Femur (tissue), 1 donor: ENCODE measurements around the gene PCSK5.
"Not testable (repeated sequence)": the region's sequence is repeated elsewhere in the genome, so short reads cannot be mapped to it uniquely, and the experiment has no call there.

Experiments used
- DNase-seq: peaks from one replicate; pipeline ENCODE4 v3.0.0-alpha.2; 2017

The PCSK5 gene

DNA sequence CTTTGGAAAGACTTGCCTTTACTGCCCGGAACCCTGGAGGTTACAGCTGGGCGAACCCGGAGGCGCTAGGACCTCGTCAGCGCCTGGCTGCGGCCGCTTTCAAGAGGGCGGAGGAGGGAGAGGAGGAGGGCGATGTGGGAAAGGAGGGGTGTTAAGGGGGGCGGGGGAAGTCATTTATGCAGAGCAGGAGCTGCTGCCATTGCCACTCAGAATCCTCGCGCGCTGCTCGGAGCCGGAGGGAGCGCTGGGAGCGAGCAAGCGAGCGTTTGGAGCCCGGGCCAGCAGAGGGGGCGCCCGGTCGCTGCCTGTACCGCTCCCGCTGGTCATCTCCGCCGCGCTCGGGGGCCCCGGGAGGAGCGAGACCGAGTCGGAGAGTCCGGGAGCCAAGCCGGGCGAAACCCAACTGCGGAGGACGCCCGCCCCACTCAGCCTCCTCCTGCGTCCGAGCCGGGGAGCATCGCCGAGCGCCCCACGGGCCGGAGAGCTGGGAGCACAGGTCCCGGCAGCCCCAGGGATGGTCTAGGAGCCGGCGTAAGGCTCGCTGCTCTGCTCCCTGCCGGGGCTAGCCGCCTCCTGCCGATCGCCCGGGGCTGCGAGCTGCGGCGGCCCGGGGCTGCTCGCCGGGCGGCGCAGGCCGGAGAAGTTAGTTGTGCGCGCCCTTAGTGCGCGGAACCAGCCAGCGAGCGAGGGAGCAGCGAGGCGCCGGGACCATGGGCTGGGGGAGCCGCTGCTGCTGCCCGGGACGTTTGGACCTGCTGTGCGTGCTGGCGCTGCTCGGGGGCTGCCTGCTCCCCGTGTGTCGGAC is at the start of gene PCSK5:
Gene PCSK5 (plus strand): TSS at position 202 of the 805 bp plus-strand sequence. CDS start 509 bp downstream, at position 711.
- peak; percentile 97 for DNase-seq

DNA sequence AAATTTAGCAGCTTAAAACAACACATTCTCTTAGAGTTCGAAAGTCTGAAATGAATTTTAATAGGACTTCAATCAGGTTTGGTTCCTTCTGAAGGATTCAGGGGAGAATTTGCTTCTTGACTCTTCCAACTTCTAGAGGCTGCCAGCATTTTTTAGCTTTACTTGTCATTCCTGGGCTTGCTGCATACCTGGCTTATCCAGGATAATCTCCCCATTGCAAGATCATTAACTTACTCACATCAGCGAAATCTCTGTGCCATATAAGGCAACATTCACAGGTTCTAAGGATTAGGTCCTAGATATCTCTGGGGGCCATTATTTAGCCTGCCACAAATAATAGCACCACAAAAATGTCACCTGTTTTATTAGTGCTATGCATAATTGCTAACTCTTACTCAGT is 46.2 kb upstream of the PCSK5 start:
- DNase-seq = no peak

DNA sequence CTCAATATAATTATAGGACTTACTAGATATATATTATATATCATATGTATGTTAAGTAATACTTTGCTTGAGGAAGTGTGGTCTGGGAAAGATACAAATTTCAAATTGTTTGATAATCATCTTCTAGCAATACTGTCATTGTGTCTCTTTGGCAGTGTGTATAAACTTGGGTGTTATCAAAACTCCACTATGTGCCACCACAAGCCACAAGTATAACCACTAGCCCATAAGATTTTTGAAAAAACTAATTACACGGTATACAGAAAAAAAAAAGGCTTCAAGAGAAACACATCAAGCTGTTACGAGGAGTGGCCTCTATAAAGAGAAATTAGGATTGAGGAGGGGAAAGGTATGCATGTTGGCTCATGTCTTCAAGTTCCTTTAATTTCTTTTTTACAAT is 44.7 kb upstream of the PCSK5 start:
- no peak for DNase-seq

DNA sequence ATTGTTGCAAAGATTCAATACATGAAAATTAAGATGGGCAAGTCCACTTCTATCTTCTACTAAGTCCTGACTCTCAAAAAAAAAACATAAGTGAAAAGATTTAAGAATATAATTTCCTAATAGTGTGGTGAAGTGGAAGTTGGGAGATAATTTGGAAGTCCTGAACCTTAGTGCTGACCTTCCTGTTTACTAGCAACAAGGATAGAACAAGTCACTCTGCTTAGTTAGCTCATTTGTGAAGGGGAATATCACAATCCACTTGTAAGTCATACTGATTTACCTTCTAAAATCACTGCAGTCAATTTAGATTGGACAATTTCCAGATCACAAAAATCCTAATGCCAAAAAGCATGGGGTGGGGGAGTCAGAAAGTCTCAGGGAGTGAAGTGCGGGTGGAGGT is 43.4 kb upstream of the PCSK5 start:
- no peak for DNase-seq

DNA sequence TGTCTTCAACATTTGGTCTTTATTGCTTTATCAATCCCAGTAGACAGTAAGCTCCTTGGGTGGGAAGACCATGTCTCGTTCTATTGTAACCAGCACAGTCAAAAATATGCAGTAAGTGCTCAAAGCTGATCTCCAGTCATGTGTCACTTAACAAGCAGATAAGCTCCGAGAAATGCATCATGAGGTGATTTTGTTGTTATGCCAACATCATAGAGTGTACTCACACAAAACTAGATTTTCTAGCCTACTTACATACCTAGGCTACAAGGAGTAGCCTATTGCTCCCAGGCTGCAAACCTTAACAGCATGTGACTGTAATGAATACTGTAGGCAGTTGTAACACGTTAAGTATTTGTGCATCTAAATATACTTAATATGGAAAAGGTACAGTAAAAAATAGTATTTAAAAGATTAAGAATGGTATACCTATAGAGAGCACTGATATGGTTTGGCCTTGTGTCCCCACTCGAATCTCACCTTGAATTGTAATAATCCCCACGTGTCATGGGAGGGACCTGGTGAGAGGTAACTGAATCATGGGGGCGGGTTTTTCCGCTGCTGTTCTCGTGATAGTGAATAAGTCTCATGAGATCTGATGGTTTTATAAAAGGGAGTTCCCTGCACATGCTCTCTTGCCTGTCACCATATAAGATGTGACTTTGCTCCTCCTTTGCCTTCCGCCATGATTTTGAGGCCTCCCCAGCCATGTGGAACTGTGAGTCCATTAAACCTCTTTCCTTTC is 39.8 kb upstream of the PCSK5 start:
- DNase-seq = no peak

DNA sequence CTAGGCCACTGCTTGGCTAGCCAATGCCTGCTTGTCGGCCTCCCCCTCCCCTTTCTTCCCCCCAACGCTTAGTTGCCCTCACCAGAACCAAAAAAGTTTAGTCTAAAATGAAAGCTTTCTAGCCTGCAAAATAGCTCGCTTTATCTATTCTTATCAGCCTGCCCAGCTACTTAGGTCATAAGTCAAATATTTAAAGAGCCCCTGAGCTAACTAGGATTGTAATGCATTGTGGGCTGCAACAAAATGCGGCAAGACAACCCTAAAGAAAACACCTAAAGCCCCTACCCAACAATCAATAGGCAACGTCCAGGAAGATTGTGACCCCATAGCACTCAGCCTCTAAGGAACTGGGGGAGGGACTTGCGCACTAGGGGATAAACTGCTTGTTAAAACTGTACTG is 38.6 kb upstream of the PCSK5 start:
- DNase-seq = no peak

DNA sequence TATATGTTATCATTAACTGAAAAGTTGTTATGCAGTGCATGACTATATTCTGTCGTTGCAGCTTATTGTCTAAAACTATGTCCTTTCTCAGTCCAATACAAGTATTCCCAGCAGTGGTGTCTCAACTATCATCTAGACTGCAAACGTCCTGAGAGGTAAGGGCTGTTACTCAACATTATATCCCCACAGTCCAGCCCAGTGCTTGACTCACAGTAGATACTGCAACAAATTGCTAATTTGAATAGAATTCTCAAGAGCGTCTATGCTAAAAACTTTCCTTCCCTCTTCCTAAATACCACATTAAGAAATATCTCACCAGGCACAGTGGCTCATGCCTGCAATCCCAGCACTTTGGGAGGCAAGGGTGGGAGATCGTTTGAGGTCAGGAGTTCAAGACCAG is 37.7 kb upstream of the PCSK5 start:
- no peak for DNase-seq

DNA sequence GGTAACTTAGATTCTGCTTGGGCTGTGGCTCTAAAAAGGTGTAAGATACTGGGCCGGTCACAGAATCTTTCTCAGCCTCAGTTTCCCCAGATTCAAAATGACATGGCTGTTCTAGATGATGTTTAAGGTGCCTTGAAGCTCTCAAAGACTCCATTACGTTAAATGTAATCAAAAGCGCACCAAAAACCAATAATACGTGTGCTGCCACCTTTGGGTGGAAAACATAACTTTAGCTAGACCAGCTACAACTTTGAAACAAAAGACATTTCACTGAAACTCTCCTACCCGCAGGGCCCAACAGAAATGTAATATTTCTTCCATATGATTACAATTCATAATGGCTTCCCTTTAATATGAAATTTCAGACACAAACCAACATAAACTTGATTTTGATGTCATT is 35.0 kb upstream of the PCSK5 start:
- no peak for DNase-seq

DNA sequence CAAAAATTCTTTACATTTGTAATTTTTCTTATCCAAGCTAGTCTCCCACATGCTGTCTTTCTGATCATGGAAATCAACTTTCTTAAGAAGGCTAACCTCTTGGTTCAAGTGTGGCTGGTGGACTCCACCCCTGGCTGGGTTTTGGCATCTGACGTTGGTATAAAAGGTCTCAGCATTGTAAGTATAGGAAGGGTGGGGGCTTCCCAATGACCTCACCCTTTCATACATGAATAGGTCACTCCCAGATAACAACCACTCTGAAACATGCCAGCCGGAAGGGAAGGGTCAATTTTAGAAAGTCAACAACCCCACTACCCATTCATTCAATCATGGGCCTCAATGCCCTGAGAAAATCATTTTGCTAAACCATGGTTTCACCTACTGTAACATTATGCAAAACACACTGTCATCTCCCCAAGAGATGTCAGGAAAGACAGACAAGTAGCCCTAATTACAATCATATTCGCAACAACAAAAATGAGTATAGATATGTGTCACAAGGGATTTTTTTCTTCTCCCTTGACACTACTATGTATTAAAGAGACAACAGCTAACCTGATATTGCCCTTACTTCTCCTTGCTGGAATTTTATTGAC is 31.9 kb upstream of the PCSK5 start:
- DNase-seq = no peak

DNA sequence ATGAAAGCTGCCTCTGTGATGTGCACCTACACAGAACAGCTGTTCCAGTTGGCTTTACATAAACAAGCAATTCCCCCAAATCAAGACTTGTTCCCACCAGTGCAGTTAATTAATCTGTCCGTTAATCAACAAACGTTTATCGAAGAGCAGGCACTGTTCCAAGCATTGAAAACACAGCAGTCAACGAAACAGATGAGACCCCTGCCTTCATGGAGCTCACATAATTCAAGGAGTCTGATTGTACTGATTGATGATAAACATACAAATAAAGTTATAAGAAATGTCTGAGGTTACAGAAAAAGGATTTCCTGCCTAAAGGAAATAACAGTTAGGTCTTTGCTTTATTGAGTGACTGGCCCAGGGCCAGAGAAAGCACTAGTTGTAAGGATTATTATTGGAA is 26.2 kb upstream of the PCSK5 start:
- DNase-seq = no peak

DNA sequence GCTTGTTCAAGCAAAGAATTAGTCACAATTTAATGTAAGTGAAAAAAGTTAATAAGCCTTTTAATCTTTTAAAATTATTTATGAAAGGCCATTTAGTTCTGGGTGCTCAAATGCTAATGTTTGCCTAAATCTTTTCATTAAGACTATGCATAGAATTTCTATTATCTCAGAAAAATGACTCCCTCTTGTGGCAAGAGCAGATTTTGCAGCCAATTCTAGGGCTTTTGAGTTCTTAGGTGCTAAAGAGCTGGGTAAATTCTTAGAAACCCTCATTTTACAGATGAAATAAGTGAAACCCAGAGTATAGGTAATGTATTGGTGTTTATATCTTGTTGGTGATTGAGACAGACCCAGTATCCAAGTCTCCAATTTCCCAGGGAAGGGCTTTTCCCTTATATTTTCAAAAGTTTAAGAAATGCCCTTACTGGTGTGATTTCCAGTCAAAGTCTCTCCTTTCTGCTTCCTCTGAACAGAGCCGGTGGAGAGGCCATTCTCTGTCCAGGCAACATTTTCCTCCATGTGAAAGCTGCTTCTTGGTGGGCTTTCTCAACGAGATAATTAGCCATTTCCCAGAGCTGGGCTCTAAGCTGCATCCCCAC is 24.1 kb upstream of the PCSK5 start:
- peak; percentile 36 for DNase-seq

DNA sequence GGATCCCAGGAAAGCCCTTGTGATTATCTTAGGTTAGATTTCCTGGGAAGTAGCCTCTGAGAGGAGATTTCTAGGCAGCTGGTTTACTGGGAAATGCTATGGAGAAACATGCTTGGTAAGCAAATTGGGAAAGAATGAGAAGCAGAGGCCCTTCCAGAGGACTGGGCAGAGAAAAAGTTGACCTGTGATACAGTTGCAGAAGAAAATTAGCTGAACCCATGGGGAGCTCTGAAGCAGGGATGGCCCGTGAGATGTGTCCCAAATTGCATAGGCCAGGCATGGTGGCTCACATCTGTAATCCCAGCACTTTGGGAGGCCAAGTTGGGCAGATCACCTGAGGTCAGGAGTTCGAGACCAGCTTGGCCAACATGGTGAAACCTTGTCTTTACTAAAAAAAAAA is 21.9 kb upstream of the PCSK5 start:
- DNase-seq = not testable (repeated sequence)

DNA sequence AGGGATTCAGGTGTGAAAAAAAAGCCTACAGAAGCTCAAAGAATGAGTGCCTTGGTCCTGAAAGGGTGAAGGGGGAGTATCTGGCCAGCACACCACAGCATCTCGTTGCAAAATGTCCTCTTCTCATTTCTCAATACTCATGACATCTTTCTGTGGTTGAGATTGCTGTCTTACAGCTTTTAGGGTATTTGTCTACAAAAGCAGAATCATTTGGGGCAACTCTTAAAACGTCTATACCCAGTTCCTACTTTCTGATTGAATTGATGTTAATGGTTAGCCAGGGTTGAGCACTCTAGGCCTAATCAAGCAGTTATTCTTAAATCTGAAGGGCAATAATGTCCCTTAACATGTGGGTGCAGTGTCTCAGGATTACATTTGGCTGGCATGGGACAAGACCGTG is 21.2 kb upstream of the PCSK5 start:
- DNase-seq = no peak

DNA sequence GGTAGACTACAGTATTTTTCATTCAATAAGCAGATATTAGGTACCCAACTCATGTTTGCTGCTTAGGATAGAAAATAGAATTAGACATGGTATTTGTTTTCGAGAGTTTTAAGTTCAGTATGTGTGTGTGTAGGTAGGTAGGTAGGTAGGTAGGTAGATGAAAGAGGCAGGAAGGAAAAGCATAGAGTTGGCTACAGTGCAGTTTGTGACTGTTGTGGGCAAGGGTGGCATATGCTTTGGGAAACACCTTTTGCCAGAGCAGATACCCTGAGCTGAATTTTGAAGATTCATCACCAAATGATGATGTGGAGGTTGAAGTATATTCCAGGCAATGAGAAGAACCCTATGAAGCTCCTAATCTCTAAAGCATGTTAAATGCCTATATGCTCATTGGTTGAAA is 20.0 kb upstream of the PCSK5 start:
- no peak for DNase-seq

DNA sequence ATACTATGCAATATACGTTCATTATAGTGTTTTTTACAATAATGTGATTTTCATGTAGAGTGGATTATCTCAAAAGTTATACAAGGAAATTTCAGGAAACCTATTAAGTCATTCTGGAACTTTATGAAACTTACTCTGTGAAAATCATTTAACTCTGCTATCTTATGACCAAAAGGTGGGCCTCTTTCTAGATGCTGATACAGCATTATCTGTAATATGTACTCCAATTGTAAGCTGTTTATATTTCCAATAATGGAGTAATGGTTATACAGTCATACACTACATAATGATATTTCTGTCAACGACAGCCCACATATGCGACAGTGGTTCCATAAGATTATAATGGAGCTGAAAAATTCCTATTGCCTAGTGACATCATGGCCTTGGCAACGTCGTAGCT is 18.8 kb upstream of the PCSK5 start:
- no peak for DNase-seq

DNA sequence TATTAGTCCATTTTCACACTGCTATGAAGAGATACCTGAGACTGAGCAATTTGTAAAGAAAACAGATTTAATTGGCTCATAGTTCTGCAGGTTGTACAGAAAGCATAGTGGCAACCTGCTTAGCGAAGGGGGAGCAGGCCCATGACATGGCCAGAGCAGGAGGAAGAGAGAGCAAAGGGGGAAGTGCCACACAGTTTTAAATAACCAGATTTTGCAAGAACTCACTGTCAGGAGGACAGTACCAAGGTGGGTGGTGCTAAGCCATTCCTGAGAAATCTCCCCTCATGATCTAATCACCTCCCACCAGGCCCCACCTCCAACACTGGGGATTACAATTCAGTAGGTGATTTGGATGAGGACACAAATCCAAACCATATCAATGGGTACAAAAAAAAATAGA is 16.8 kb upstream of the PCSK5 start:
- DNase-seq = no peak

DNA sequence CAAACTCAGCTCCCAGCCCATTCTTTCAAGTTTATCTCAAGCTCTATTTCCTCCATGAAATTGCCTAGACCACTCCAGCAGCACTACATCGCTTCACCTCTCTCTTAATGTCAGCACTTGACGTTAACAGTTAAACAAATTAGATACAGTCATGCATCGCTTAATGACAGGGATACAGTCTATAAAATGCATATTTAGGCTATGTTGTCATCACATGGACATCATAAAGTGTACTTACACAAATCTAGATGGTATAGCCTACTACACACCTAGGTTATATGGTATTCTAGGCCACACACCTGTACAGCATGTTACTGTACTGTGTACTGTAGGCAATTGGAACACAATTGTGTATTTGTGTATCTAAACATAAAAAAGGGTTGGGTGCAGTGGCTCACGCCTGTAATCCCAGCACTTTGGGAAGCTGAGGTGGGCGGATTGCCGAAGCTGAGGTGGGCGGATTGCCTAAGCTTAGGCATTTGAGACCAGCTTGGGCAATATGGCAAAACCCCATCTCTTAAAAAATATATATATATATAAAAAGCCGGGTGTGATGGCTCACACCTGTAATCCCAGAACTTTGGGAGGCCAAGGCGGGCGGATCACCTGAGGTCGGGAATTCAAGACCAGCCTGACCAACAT is 13.4 kb upstream of the PCSK5 start:
- DNase-seq = no peak

DNA sequence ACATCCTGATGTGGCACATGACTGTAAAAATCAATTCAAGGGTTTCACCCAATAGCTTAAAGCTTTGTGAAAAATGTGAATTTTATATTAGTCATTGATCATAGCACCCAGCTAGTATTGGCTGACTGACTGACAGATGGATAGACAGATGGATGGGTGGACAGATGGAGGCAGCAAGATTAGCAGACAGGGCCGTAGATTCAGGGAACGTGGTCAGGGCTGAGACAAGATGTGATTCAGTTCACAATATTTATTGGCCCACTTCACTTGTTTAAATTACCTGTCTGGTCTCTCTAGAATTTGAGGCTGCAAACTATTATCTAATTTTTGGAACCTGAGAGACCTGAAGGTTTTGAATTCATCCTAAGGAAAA is 12.0 kb upstream of the PCSK5 start:
- DNase-seq = no peak

DNA sequence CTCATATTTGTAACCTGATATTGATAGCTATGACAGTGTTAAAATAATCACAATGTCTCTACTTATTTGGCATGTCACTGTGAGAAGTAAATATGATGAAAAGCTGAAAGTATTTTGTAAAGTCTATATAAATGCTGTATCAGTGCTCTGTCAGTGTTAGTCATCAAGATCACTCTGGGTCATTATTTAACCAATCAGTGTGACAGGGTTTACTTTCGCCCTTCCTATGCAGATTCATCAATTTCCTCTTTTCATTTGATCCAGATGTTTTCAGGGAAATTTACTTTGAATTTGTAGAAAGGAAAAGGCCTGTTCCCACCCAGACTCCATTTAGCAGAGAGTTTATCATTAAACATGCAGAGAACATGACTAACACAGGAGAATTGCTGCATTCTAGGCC is 9.9 kb upstream of the PCSK5 start:
- no peak for DNase-seq

DNA sequence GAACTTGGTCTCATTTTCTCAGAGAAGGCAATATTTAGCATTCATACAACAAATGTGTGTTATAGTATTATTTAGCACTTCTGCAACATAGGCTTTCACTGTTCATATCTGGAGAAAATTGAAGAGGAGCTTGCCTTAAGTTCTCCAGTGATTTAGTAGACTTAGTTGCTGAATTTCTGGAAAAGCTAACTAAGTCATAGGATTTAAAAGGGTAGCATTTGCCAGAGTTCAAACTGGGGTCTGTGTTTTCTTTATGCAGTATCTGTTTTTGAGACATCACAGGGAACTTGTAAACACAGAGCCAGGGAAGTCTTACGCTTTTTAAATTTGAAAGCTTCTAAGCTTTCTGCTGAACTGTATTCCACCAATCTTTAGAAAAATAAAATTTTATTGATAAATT is 8.7 kb upstream of the PCSK5 start:
- no peak for DNase-seq

DNA sequence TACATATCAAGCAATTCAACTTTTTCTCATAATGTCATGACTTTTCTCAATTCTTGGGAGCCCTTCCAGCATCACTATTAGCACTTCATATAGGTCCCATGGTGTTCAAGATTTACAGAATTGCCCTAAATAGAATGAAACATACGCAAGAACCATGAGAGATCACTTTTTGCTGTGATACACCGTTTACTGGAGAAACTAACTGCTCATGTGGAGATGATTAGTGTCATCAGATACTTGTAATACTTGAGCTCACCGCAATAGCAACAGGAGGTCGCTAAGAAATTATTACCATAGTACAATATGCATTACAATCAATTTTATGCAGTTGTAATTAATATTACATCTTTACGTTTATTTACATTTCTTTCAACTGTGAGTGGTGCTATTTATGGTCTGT is 4.8 kb upstream of the PCSK5 start:
- no peak for DNase-seq

DNA sequence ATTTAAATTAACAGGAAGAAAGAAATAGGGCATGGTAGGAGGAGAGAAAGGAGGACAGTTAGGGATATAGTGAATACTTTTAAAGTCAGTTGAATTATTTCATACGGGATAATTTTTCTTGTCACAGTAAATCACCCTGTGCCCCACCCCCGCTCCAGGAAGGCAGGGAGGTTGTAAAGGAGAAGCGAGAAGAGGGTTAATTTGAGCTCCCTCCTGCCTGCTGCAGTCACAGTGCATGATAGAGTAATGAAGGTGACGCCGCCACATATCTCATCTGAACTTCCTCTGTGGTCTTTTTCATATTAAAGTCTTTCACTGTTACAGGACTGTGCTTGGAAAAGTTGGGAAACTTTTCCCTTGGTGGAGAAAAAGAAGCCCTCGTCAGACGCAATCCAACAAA is 896 bp upstream of the PCSK5 start:
- DNase-seq = no peak

DNA sequence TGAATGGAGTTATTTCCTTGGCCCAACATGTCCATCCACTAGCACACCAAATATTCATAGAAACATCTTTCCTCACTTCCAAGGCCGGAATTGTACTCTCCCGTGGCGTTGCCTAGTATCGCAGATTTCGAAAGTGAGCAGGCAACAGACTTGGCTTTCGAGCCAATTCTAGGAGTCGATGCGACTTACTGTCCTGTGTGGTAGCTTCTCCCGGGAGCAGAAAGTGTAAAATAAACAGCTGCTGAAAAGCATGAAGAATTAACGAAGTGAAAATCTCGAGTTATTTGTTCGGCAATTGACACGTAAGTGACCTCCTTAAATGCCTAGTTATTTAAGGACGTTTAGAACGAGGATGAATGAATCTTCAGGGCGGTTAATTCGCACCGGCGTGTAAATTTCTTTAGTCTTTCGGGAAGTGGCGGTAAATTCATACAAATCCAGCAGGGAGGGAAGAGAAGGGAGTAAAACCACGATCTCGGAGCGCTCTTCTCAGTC is 449 bp upstream of the PCSK5 start:
- DNase-seq = peak; percentile 73
